ENCODE results near the gene BIRC6. TPM values are rescaled to one million over a fixed set of nuclear protein-coding genes. Genes with fewer than 3 reads are reported as not detected.

BIRC6 gene
- total RNA-seq, 1 experiment from 2014 or later, result 79.0 TPM

DNA sequence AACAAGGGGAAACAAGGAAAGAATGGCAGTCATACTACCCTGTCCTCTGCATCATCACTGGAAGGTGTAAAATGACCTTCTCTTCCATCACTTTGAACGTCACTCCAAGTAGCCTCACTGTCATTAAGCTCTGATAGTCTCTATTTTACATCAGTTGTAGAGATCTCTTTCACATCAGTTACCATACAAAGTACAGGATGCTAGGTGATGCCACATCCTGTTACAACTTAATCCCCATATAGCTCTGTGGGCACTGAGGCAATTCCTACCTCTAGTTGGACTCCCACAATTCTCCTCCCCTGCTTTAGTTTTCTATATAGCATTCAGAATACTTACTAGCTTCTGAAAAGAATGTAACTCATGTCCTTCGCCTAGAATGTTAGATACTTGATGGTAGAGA is 215.9 kb downstream of the BIRC6 start:
- CTCF ChIA-PET, result no interaction called here
- Histone ChIP-seq H3K9me3 (ENCODE audit: insufficient read depth, low read depth) (no peaks in the 10 kb centered on the region), H2AFZ (no peak overlapping the region), H3K27me3 (ENCODE audit: insufficient read depth, low read depth) (no peaks in the 10 kb centered on the region), H3K27ac (no peak overlapping the region), H3K36me3 (ENCODE audit: low read depth) (0 out of 2 replicates have a peak, but pooled peaks cover 15% of the 10 kb centered on the region), H3K4me2 (no peak overlapping the region), H3K79me2 (ENCODE audit: low read depth) (no peaks in the 10 kb centered on the region; the same call in 1 of the 2 replicates), H3K4me1 (replicated peaks; ENCODE audit: insufficient read depth) (no peaks in the 10 kb centered on the region), H3F3A (ENCODE audit: insufficient read depth, low read depth) (no peaks in the 10 kb centered on the region; the same call in 1 of the 2 replicates), H4K20me1 (ENCODE audit: insufficient read depth) (peaks cover 9% of the 10 kb centered on the region; the same call in 1 of the 2 replicates), H3K9me2 (ENCODE audit: insufficient read depth) (no peaks in the 10 kb centered on the region), H3K4me3 (no peak overlapping the region)
- no peak for DNase-seq
- intact Hi-C loops (cut with micrococcal nuclease; ENCODE audit: unreplicated experiment), result no loop called here
- no TSS peak for BruUV-seq (replicated peaks)
- POLR2A ChIA-PET (ENCODE audit: unreplicated experiment), result no interaction called here
- TF ChIP-seq CTCF (conservative IDR thresholded peaks at IDR 0.05) (no peak), EZH2 (IDR thresholded peaks at IDR 0.05; ENCODE audit: low read depth) (no peak)

DNA sequence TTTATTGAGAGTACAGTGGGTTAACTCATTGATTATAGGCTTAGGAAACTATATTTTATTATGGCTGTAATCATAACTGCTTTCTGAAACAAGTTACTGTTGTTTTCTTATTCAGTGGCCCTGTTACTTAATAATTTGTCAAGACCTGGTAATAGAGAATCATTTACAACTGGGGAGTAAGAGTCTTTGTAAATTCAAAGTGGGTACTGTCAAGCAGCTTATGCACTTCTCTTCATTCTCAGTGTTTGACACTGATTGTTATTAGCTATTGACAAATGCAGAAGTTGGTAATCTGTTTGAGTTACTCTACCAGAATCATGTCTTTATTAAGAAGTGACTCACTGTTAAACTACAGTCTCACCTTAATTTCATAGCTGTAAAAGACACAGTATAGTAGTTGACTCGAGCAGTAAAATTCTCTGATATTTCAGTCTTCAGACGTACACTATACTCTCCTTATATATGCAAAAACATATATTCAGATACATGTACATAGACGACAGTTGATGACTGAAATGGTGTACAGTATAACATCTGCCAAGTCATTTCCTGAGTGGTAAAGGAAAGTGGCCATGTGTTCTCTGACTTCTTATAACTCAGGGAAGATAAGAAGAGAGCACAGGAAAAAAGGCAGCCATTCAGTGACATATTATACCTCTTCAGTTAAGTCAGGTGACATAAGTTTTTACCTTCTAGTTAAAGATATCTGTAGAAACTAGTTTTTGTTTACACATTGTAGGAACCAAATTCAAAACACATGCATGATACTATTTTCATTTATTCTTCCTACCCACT is 235.0 kb downstream of the BIRC6 start:
- POLR2A ChIA-PET (ENCODE audit: unreplicated experiment), result no interaction called here
- no peaks in the 10 kb centered on the region for H3K4me1 ChIP-seq (replicated peaks; ENCODE audit: insufficient read depth)
- H3K4me3 ChIP-seq, result no peak overlapping the region
- H3K79me2 ChIP-seq (ENCODE audit: low read depth), result no peaks in the 10 kb centered on the region
- H3F3A ChIP-seq (ENCODE audit: insufficient read depth, low read depth), result peaks cover 5% of the 10 kb centered on the region; the same call in 1 of the 2 replicates
- no peak for DNase-seq
- no peak overlapping the region for H2AFZ ChIP-seq
- H4K20me1 ChIP-seq (ENCODE audit: insufficient read depth), result no peaks in the 10 kb centered on the region
- no peaks in the 10 kb centered on the region; the same call in 1 of the 2 replicates for H3K36me3 ChIP-seq (ENCODE audit: low read depth)
- CTCF ChIA-PET, result no interaction called here
- no peak overlapping the region for H3K27ac ChIP-seq
- H3K9me3 ChIP-seq (ENCODE audit: insufficient read depth, low read depth), result no peaks in the 10 kb centered on the region
- no peaks in the 10 kb centered on the region for H3K27me3 ChIP-seq (ENCODE audit: insufficient read depth, low read depth)
- H3K9me2 ChIP-seq (ENCODE audit: insufficient read depth), result no peaks in the 10 kb centered on the region
- intact Hi-C loops (cut with micrococcal nuclease; ENCODE audit: unreplicated experiment), result no loop called here
- TF ChIP-seq EZH2 (IDR thresholded peaks at IDR 0.05; ENCODE audit: low read depth), result no peak
- no peak for TF ChIP-seq CTCF (conservative IDR thresholded peaks at IDR 0.05)
- no peak overlapping the region for H3K4me2 ChIP-seq
- BruUV-seq (replicated peaks), result no TSS peak

DNA sequence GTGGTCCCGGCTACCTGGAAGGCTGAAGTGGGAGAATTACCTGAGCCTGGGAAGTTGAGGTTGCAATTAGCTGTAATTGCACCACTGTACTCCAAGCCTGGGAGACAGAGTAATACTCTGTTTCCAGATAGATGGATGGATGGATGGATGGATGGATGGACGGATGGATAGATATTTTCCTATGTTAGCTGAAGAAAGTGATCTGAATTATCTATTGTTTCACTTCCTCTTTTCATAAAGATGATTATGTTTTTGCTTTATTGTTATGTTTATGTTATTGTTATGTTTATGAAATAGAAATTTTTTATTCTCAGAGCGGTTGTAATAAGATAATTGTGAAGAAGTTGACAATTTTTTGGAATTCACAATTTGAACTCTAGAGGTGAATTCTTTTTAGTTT is 237.8 kb downstream of the BIRC6 start:
- POLR2A ChIA-PET (ENCODE audit: unreplicated experiment), result no interaction called here
- H3K9me2 ChIP-seq (ENCODE audit: insufficient read depth), result no peaks in the 10 kb centered on the region
- intact Hi-C loops (cut with micrococcal nuclease; ENCODE audit: unreplicated experiment), result no loop called here
- H3K79me2 ChIP-seq (ENCODE audit: low read depth), result no peaks in the 10 kb centered on the region
- H4K20me1 ChIP-seq (ENCODE audit: insufficient read depth), result no peaks in the 10 kb centered on the region
- H2AFZ ChIP-seq, result no peak overlapping the region
- H3K4me2 ChIP-seq, result no peak overlapping the region
- H3F3A ChIP-seq (ENCODE audit: insufficient read depth, low read depth), result peaks cover 5% of the 10 kb centered on the region; the same call in 1 of the 2 replicates
- no peak overlapping the region for H3K27ac ChIP-seq
- no peak for TF ChIP-seq EZH2 (IDR thresholded peaks at IDR 0.05; ENCODE audit: low read depth)
- TF ChIP-seq CTCF (conservative IDR thresholded peaks at IDR 0.05), result no peak
- CTCF ChIA-PET, result no interaction called here
- no peak for DNase-seq
- H3K4me3 ChIP-seq, result no peak overlapping the region
- no peaks in the 10 kb centered on the region for H3K27me3 ChIP-seq (ENCODE audit: insufficient read depth, low read depth)
- no peaks in the 10 kb centered on the region; the same call in 1 of the 2 replicates for H3K36me3 ChIP-seq (ENCODE audit: low read depth)
- no peaks in the 10 kb centered on the region for H3K9me3 ChIP-seq (ENCODE audit: insufficient read depth, low read depth)
- BruUV-seq (replicated peaks), result no TSS peak
- H3K4me1 ChIP-seq (replicated peaks; ENCODE audit: insufficient read depth), result no peaks in the 10 kb centered on the region

All from PC-9 (cell line).